PC-9 (cell line): ENCODE results near the gene SIT1. TPM values are rescaled to one million over a fixed set of nuclear protein-coding genes. Genes with fewer than 3 reads are reported as not detected.

Source experiments
- BruUV-seq: library from RNA; stranded (reverse); fragments of 400-500 nt; replicated peaks from 2 replicates; lab custom pipeline; 2021; lab: Mats Ljungman, UMichigan
- CTCF ChIA-PET: fragments of 300-600 bp; sonication (Branson Sonifier 250); formaldehyde crosslinking; loops from one replicate; lab custom pipeline; 2022; ENCODE audit warnings: antibody characterized with exemption; lab: Charles Lee
- POLR2A ChIA-PET: fragments of 300-600 bp; sonication (Branson Sonifier 250); formaldehyde crosslinking; loops from one replicate; lab custom pipeline; 2022; ENCODE audit warnings: antibody characterized with exemption; ENCODE audit not compliant: unreplicated experiment; lab: Charles Lee
- DNase-seq, 2 experiments: peaks; one replicate each; pipeline versions ENCODE4 v3.0.0 to v3.0.0-alpha.2; 2015 to 2022; ENCODE audit warnings: mixed read lengths in 1 of 2
- H2AFZ ChIP-seq: fragments of 200-600 bp; sonication (generic); 2 replicates; pipeline ENCODE4 v1.8.1; 2017; ENCODE audit warnings: antibody characterized with exemption
- H3F3A ChIP-seq: fragments of 200-600 bp; sonication (generic); 2 replicates; pipeline ENCODE4 v1.8.1; 2017; ENCODE audit warnings: antibody characterized with exemption, mild to moderate bottlenecking, low read depth; ENCODE audit not compliant: insufficient read depth
- H3K27ac ChIP-seq: fragments of 200-600 bp; sonication (generic); 2 replicates; pipeline ENCODE4 v1.6.1; 2016; ENCODE audit warnings: mixed run types
- H3K27me3 ChIP-seq: fragments of 200-600 bp; sonication (generic); 2 replicates; pipeline ENCODE4 v1.6.1; 2016; ENCODE audit warnings: low read depth, mixed run types; ENCODE audit not compliant: insufficient read depth
- H3K36me3 ChIP-seq: fragments of 200-600 bp; sonication (generic); 2 replicates; pipeline ENCODE4 v1.6.1; 2016; ENCODE audit warnings: low read depth, mixed run types
- H3K4me1 ChIP-seq: fragments of 200-600 bp; sonication (generic); replicated peaks from 2 replicates; pipeline ENCODE4 v1.6.1; 2016; ENCODE audit warnings: mixed run types; ENCODE audit not compliant: insufficient read depth
- H3K4me2 ChIP-seq: fragments of 200-600 bp; sonication (generic); 2 replicates; pipeline ENCODE4 v1.6.1; 2017; ENCODE audit warnings: mixed run types
- H3K4me3 ChIP-seq: fragments of 200-600 bp; sonication (generic); 2 replicates; pipeline ENCODE4 v1.6.1; 2016; ENCODE audit warnings: mixed run types
- H3K79me2 ChIP-seq: fragments of 200-600 bp; sonication (generic); 2 replicates; pipeline ENCODE4 v1.6.1; 2017; ENCODE audit warnings: low read depth, mixed run types
- H3K9me2 ChIP-seq: fragments of 200-600 bp; sonication (generic); 2 replicates; pipeline ENCODE4 v1.8.1; 2017; ENCODE audit warnings: mild to moderate bottlenecking; ENCODE audit not compliant: insufficient read depth
- H3K9me3 ChIP-seq: fragments of 200-600 bp; sonication (generic); 2 replicates; pipeline ENCODE4 v1.8.1; 2016; ENCODE audit warnings: low read depth; ENCODE audit not compliant: insufficient read depth
- H4K20me1 ChIP-seq: fragments of 200-600 bp; sonication (generic); 2 replicates; pipeline ENCODE4 v1.8.1; 2017; ENCODE audit not compliant: insufficient read depth
- EZH2 ChIP-seq: fragments of 200-600 bp; sonication (generic); IDR thresholded peaks from 2 replicates; pipeline ENCODE4 v1.8.0; 2017; ENCODE audit warnings: antibody characterized with exemption, low read depth
- intact Hi-C: fragments of 100-400 bp; cut with micrococcal nuclease; formaldehyde crosslinking; loops from one replicate; pipeline ENCODE4 v1.10.0; 2022; ENCODE audit not compliant: unreplicated experiment
- total RNA-seq: library from RNA; stranded (reverse); gene quantifications from 2 replicates; pipeline ENCODE4 v1.2.3, GENCODE V29; 2021
- TF ChIP-seq, protein P1 (sequence below): fragments of 200-600 bp; sonication (generic); conservative IDR thresholded peaks from 2 replicates; pipeline ENCODE4 v1.6.1; 2017; ENCODE audit warnings: mixed run types, antibody characterized with exemption, mild to moderate bottlenecking, moderate library complexity

SIT1 gene
- total RNA-seq, 1 experiment from 2014 or later: not detected

GRCh38 chr9:35685506-35685905, 34.8 kb upstream of the SIT1 start:
- H3K79me2 ChIP-seq: no peaks in the 10 kb centered on the region
- no peaks in the 10 kb centered on the region for H4K20me1 ChIP-seq
- H3K27me3 ChIP-seq: no peaks in the 10 kb centered on the region
- no peaks in the 10 kb centered on the region for H3K9me2 ChIP-seq
- H3F3A ChIP-seq: peaks cover 14% of the 10 kb centered on the region; the same call in 1 of the 2 replicates
- BruUV-seq: no TSS peak
- no peak for DNase-seq
- no peak for TF ChIP-seq EZH2
- TF ChIP-seq, protein P1, sequence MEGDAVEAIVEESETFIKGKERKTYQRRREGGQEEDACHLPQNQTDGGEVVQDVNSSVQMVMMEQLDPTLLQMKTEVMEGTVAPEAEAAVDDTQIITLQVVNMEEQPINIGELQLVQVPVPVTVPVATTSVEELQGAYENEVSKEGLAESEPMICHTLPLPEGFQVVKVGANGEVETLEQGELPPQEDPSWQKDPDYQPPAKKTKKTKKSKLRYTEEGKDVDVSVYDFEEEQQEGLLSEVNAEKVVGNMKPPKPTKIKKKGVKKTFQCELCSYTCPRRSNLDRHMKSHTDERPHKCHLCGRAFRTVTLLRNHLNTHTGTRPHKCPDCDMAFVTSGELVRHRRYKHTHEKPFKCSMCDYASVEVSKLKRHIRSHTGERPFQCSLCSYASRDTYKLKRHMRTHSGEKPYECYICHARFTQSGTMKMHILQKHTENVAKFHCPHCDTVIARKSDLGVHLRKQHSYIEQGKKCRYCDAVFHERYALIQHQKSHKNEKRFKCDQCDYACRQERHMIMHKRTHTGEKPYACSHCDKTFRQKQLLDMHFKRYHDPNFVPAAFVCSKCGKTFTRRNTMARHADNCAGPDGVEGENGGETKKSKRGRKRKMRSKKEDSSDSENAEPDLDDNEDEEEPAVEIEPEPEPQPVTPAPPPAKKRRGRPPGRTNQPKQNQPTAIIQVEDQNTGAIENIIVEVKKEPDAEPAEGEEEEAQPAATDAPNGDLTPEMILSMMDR: no peak
- H3K9me3 ChIP-seq: no peaks in the 10 kb centered on the region
- peaks cover 18% of the 10 kb centered on the region for H3K4me1 ChIP-seq
- H3K27ac ChIP-seq: no peak overlapping the region
- H3K36me3 ChIP-seq: no peaks in the 10 kb centered on the region
- ChIA-PET POLR2A (interaction anchor here (0.7 kb wide), 1 partner anchor 27 kb away, joined by 3 read pairs; no protein-coding TSS in a partner anchor), CTCF (no interaction called here)
- intact Hi-C loops: no loop called here
- H3K4me2 ChIP-seq: no peak overlapping the region
- no peak overlapping the region for H2AFZ ChIP-seq
- no peak overlapping the region for H3K4me3 ChIP-seq

DNA sequence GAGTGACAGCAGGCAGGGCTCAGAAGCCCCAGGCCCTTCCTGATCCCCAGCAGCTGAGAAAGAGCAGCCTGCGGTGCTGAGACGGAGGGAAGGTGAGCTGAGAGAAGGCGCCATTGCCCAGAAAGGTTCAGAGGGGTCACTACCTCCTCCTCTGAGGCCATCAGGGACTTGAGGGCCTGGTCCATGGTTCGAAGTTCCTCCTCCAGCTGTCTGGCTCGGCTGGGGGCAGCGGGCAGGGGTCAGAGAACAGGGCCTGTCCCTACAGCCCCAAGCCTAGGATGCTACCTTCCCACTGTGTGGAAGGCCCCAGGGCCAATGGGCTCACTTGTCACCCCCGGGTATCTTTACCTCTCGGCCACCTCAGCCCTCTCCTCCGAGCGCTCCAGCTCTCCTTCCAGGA, 34.2 kb upstream of the SIT1 start:
- Histone ChIP-seq H4K20me1 (no peaks in the 10 kb centered on the region), H2AFZ (no peak overlapping the region), H3K27me3 (no peaks in the 10 kb centered on the region), H3K27ac (no peak overlapping the region), H3K4me3 (no peak overlapping the region), H3K4me2 (no peak overlapping the region), H3F3A (peaks cover 14% of the 10 kb centered on the region; the same call in 1 of the 2 replicates), H3K4me1 (peaks cover 18% of the 10 kb centered on the region), H3K79me2 (no peaks in the 10 kb centered on the region), H3K9me3 (no peaks in the 10 kb centered on the region), H3K36me3 (no peaks in the 10 kb centered on the region), H3K9me2 (no peaks in the 10 kb centered on the region)
- intact Hi-C loops: no loop called here
- TF ChIP-seq, protein P1: no peak
- no peak for TF ChIP-seq EZH2
- ChIA-PET POLR2A (no interaction called here), CTCF (no interaction called here)
- BruUV-seq: no TSS peak
- DNase-seq: no peak

- no peak for TF ChIP-seq EZH2
- TF ChIP-seq, protein P1: no peak
- H3K27me3 ChIP-seq: no peaks in the 10 kb centered on the region
- no peaks in the 10 kb centered on the region for H3K79me2 ChIP-seq
- H2AFZ ChIP-seq: no peak overlapping the region
- BruUV-seq: no TSS peak
- DNase-seq: no peak
- no peaks in the 10 kb centered on the region for H3K9me3 ChIP-seq
- H3K4me3 ChIP-seq: no peak overlapping the region
- no peaks in the 10 kb centered on the region for H3K36me3 ChIP-seq
- peaks cover 4% of the 10 kb centered on the region for H3K4me1 ChIP-seq
- H3K4me2 ChIP-seq: no peak overlapping the region
- ChIA-PET POLR2A (interaction anchor here (0.6 to 0.7 kb wide), 2 partner anchors 33 to 135 kb away, joined by 3 read pairs; no protein-coding TSS in a partner anchor), CTCF (no interaction called here)
- no peaks in the 10 kb centered on the region for H4K20me1 ChIP-seq
- peaks cover 2% of the 10 kb centered on the region; the same call in 1 of the 2 replicates for H3F3A ChIP-seq
- H3K9me2 ChIP-seq: no peaks in the 10 kb centered on the region
- intact Hi-C loops: no loop called here
- H3K27ac ChIP-seq: no peak overlapping the region
Measured at GRCh38 chr9:35683323-35683722, 32.6 kb upstream of the SIT1 start.
